Measurements from ENCODE around the gene DCLK2. TPM values are rescaled to one million over a fixed set of nuclear protein-coding genes. Genes with fewer than 3 reads are reported as not detected.

DCLK2 gene
- total and polyA plus RNA-seq, 2 donors from 2014 or later = 2.6 to 3.4 TPM

GRCh38 chr4:150104404-150105027, 26.3 kb downstream of the DCLK2 start:
- Histone ChIP-seq H3K4me1 (ENCODE audit: control insufficient read depth in 2 of 3, insufficient read depth in 2 of 3, low read depth in 1 of 3, low read length in 3 of 3) (no peaks in the 10 kb centered on the region), H3K9me3 (ENCODE audit: control insufficient read depth in 2 of 3, insufficient read depth in 1 of 3, low read length in 3 of 3) (no peaks in the 10 kb centered on the region), H3K27ac (ENCODE audit: low read depth in 2 of 2, low read length in 2 of 2) (no peak overlapping the region), H3K27me3 (ENCODE audit: control insufficient read depth, insufficient read depth, low read length) (no peaks in the 10 kb centered on the region), H3K4me3 (ENCODE audit: low read length in 3 of 3) (no peak overlapping the region), H3K36me3 (ENCODE audit: control insufficient read depth in 2 of 3, insufficient read depth in 3 of 3, low read length in 3 of 3) (no peaks in the 10 kb centered on the region), H3K9ac (ENCODE audit: low read length in 3 of 3) (no peak overlapping the region)
- intact Hi-C loops (cut with DNase I) = no loop called here
- no peak for FAIRE-seq
- DNase-seq = no peak
- no peak for TF ChIP-seq CTCF (IDR thresholded peaks at IDR 0.05; ENCODE audit: borderline replicate concordance, extremely low read depth, insufficient read depth)

GRCh38 chr4:150106886-150107285, 28.6 kb downstream of the DCLK2 start:
- FAIRE-seq (no peak), DNase-seq (no peak)
- Histone ChIP-seq H3K9ac (ENCODE audit: low read length in 3 of 3) (no peak overlapping the region), H3K4me1 (ENCODE audit: control insufficient read depth in 2 of 3, insufficient read depth in 2 of 3, low read depth in 1 of 3, low read length in 3 of 3) (no peaks in the 10 kb centered on the region), H3K27me3 (ENCODE audit: control insufficient read depth, insufficient read depth, low read length) (no peaks in the 10 kb centered on the region), H3K4me3 (ENCODE audit: low read length in 3 of 3) (no peak overlapping the region), H3K27ac (ENCODE audit: low read depth in 2 of 2, low read length in 2 of 2) (no peak overlapping the region), H3K36me3 (ENCODE audit: control insufficient read depth in 2 of 3, insufficient read depth in 3 of 3, low read length in 3 of 3) (no peaks in the 10 kb centered on the region), H3K9me3 (ENCODE audit: control insufficient read depth in 2 of 3, insufficient read depth in 1 of 3, low read length in 3 of 3) (no peaks in the 10 kb centered on the region)
- TF ChIP-seq CTCF (IDR thresholded peaks at IDR 0.05; ENCODE audit: borderline replicate concordance, extremely low read depth, insufficient read depth) = no peak
- intact Hi-C loops (cut with DNase I) = no loop called here

- DNase-seq (no peak), FAIRE-seq (no peak)
- no peaks in the 10 kb centered on the region for H3K9me3 ChIP-seq (ENCODE audit: control insufficient read depth in 2 of 3, insufficient read depth in 1 of 3, low read length in 3 of 3)
- no peaks in the 10 kb centered on the region for H3K27me3 ChIP-seq (ENCODE audit: control insufficient read depth, insufficient read depth, low read length)
- no peak for TF ChIP-seq CTCF (IDR thresholded peaks at IDR 0.05; ENCODE audit: borderline replicate concordance, extremely low read depth, insufficient read depth)
- H3K4me3 ChIP-seq (ENCODE audit: low read length in 3 of 3) = no peak overlapping the region
- H3K9ac ChIP-seq (ENCODE audit: low read length in 3 of 3) = no peak overlapping the region
- intact Hi-C loops (cut with DNase I) = no loop called here
- no peaks in the 10 kb centered on the region for H3K36me3 ChIP-seq (ENCODE audit: control insufficient read depth in 2 of 3, insufficient read depth in 3 of 3, low read length in 3 of 3)
- H3K27ac ChIP-seq (ENCODE audit: low read depth in 2 of 2, low read length in 2 of 2) = no peak overlapping the region
- no peaks in the 10 kb centered on the region for H3K4me1 ChIP-seq (ENCODE audit: control insufficient read depth in 2 of 3, insufficient read depth in 2 of 3, low read depth in 1 of 3, low read length in 3 of 3)
Measured at GRCh38 chr4:150108691-150109090, 30.4 kb downstream of the DCLK2 start.

- Histone ChIP-seq H3K9me3 (ENCODE audit: control insufficient read depth in 2 of 3, insufficient read depth in 1 of 3, low read length in 3 of 3) (peaks cover 0 to 9% (median 2%) of the 10 kb centered on the region in 3 donors), H3K36me3 (ENCODE audit: control insufficient read depth in 2 of 3, insufficient read depth in 3 of 3, low read length in 3 of 3) (no peaks in the 10 kb centered on the region), H3K27me3 (ENCODE audit: control insufficient read depth, insufficient read depth, low read length) (no peaks in the 10 kb centered on the region), H3K9ac (ENCODE audit: low read length in 3 of 3) (no peak overlapping the region), H3K4me1 (ENCODE audit: control insufficient read depth in 2 of 3, insufficient read depth in 2 of 3, low read depth in 1 of 3, low read length in 3 of 3) (no peaks in the 10 kb centered on the region), H3K4me3 (ENCODE audit: low read length in 3 of 3) (no peak overlapping the region), H3K27ac (ENCODE audit: low read depth in 2 of 2, low read length in 2 of 2) (no peak overlapping the region)
- no peak for FAIRE-seq
- DNase-seq = no peak
- intact Hi-C loops (cut with DNase I) = no loop called here
- TF ChIP-seq CTCF (IDR thresholded peaks at IDR 0.05; ENCODE audit: borderline replicate concordance, extremely low read depth, insufficient read depth) = no peak
Measured at GRCh38 chr4:150114641-150115040, 36.4 kb downstream of the DCLK2 start.
